ENCODE measurements around the gene BCR.
A peak's percentile ranks its signal among the peaks of the same experiment; 100 is the strongest.

The BCR gene

GRCh38 chr22:23169043-23169406 is 11.3 kb upstream of the BCR start:
- no peak for TF ChIP-seq CTCF (IDR thresholded peaks at IDR 0.05; ENCODE audit: low read depth, low read length, missing control alignments)
- DNase-seq (ENCODE audit: extremely low read depth, low read depth): no peak
- H3K4me3 ChIP-seq (replicated peaks; ENCODE audit: low read depth, low read length): no peak overlapping the region

- no peak for TF ChIP-seq CTCF (IDR thresholded peaks at IDR 0.05; ENCODE audit: low read depth, low read length, missing control alignments)
- no peak for DNase-seq (ENCODE audit: extremely low read depth, low read depth)
- no peak overlapping the region for H3K4me3 ChIP-seq (replicated peaks; ENCODE audit: low read depth, low read length)
These were observed 4.3 kb upstream of the BCR start for GRCh38 chr22:23175817-23176644.

- no peak for TF ChIP-seq CTCF (IDR thresholded peaks at IDR 0.05; ENCODE audit: low read depth, low read length, missing control alignments)
- H3K4me3 ChIP-seq (replicated peaks; ENCODE audit: low read depth, low read length): no peak overlapping the region
- no peak for DNase-seq (ENCODE audit: extremely low read depth, low read depth)
These were observed 3.7 kb upstream of the BCR start for GRCh38 chr22:23176645-23177027.

GRCh38 chr22:23177197-23177596 is 3.1 kb upstream of the BCR start:
- DNase-seq (ENCODE audit: extremely low read depth, low read depth): no peak
- TF ChIP-seq CTCF (IDR thresholded peaks at IDR 0.05; ENCODE audit: low read depth, low read length, missing control alignments): no peak
- H3K4me3 ChIP-seq (replicated peaks; ENCODE audit: low read depth, low read length): no peak overlapping the region

- no peak overlapping the region for H3K4me3 ChIP-seq (replicated peaks; ENCODE audit: low read depth, low read length)
- DNase-seq (ENCODE audit: extremely low read depth, low read depth): peak; percentile 33
- TF ChIP-seq CTCF (IDR thresholded peaks at IDR 0.05; ENCODE audit: low read depth, low read length, missing control alignments): peak; percentile 99
These were observed 1.6 kb upstream of the BCR start for GRCh38 chr22:23178512-23179254.

- DNase-seq (ENCODE audit: extremely low read depth, low read depth): no peak
- no peak for TF ChIP-seq CTCF (IDR thresholded peaks at IDR 0.05; ENCODE audit: low read depth, low read length, missing control alignments)
- peak overlapping the region; percentile 39 for H3K4me3 ChIP-seq (replicated peaks; ENCODE audit: low read depth, low read length)
These were observed 669 bp upstream of the BCR start for GRCh38 chr22:23179381-23180299.

All from HFF-Myc (cell line).